ENCODE data around the gene MED26. TPM values are rescaled to one million over a fixed set of nuclear protein-coding genes. Genes with fewer than 3 reads are reported as not detected.

The MED26 gene
- total and polyA plus RNA-seq, 2 experiments from 2014 or later, result 6.6 to 7.8 TPM

DNA sequence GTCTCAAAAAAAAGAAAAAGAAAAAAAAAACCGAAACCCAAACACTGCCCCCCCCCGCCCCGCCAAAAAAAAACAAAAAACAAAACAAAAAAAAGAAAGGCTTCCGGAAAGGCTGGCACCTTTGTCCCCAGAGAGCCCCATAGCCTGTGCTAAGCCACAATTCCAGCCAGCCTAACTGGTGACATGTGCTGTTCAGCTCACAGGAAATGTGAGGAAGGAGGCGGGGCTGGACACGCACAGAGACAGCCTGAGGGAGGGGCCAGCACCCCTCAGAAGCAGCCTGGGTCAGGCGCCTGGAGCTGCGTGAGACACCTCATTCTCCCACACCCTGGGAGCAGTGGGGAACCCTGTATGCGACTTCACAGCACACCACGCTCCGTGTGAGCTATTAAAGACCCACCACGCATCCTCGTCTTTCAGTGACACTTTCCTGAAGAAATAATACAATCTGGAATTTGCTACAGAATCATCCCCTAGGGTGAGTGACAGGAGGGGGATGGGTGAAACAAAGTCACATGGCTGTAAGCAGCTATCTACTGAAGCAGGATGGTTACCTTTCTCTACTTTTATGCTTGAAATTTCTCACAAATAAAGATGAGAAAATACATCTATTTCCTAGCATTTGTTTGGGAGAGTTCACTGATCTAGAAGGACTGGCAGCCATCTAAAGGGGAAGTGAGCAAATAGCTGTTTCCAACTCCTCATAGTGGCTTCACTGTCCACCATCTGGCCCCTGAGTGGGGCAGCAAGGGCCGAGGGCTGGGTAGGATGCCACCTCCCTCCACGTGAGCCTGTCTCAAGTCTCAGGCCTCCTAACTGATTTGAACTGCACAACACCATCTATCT, 43.5 kb downstream of the MED26 start:
- Histone ChIP-seq H3K4me1 (ENCODE audit: insufficient read depth) (peaks cover 35% of the 10 kb centered on the region), H4K20me1 (ENCODE audit: insufficient read depth, poor library complexity, severe bottlenecking) (peaks cover 95% of the 10 kb centered on the region), H3K9me2 (replicated peaks; ENCODE audit: insufficient read depth) (no peaks in the 10 kb centered on the region), H3K79me2 (peaks cover 96% of the 10 kb centered on the region), H3K4me2 (peak overlapping the region; percentile 45), H3K27ac (peak overlapping the region; percentile 66), H3K9me3 (ENCODE audit: low read depth) (no peaks in the 10 kb centered on the region), H3K27me3 (no peaks in the 10 kb centered on the region), H3K36me3 (replicated peaks; ENCODE audit: insufficient read depth, low read depth) (no peaks in the 10 kb centered on the region), H2AFZ (no peak overlapping the region), H3K4me3 (no peak overlapping the region)
- no peak for TF ChIP-seq EZH2phosphoT487 (IDR thresholded peaks at IDR 0.05; ENCODE audit: low read depth, severe bottlenecking, unreplicated experiment)
- TF ChIP-seq, protein P1, sequence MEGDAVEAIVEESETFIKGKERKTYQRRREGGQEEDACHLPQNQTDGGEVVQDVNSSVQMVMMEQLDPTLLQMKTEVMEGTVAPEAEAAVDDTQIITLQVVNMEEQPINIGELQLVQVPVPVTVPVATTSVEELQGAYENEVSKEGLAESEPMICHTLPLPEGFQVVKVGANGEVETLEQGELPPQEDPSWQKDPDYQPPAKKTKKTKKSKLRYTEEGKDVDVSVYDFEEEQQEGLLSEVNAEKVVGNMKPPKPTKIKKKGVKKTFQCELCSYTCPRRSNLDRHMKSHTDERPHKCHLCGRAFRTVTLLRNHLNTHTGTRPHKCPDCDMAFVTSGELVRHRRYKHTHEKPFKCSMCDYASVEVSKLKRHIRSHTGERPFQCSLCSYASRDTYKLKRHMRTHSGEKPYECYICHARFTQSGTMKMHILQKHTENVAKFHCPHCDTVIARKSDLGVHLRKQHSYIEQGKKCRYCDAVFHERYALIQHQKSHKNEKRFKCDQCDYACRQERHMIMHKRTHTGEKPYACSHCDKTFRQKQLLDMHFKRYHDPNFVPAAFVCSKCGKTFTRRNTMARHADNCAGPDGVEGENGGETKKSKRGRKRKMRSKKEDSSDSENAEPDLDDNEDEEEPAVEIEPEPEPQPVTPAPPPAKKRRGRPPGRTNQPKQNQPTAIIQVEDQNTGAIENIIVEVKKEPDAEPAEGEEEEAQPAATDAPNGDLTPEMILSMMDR (IDR thresholded peaks at IDR 0.05; ENCODE audit: poor library complexity), result no peak
- no peak for TF ChIP-seq EZH2 (IDR thresholded peaks at IDR 0.05; ENCODE audit: borderline replicate concordance)
- peak; percentile 91 for DNase-seq (ENCODE audit: low spot score)
- 19% methylated on average over 12 of the region's 15 CpGs for WGBS (ENCODE audit: low lambda C conversion rate, missing lambda C conversion rate)

- H3K27ac ChIP-seq, result no peak overlapping the region
- no peaks in the 10 kb centered on the region for H3K36me3 ChIP-seq (replicated peaks; ENCODE audit: insufficient read depth, low read depth)
- H2AFZ ChIP-seq, result no peak overlapping the region
- no peak overlapping the region for H3K4me3 ChIP-seq
- peaks cover 25% of the 10 kb centered on the region for H3K4me1 ChIP-seq (ENCODE audit: insufficient read depth)
- DNase-seq (ENCODE audit: low spot score), result no peak
- peaks cover 87% of the 10 kb centered on the region for H4K20me1 ChIP-seq (ENCODE audit: insufficient read depth, poor library complexity, severe bottlenecking)
- H3K27me3 ChIP-seq, result no peaks in the 10 kb centered on the region
- no peaks in the 10 kb centered on the region for H3K9me3 ChIP-seq (ENCODE audit: low read depth)
- H3K9me2 ChIP-seq (replicated peaks; ENCODE audit: insufficient read depth), result no peaks in the 10 kb centered on the region
- TF ChIP-seq, protein P1 (IDR thresholded peaks at IDR 0.05; ENCODE audit: poor library complexity), result no peak
- TF ChIP-seq EZH2 (IDR thresholded peaks at IDR 0.05; ENCODE audit: borderline replicate concordance) (no peak), EZH2phosphoT487 (IDR thresholded peaks at IDR 0.05; ENCODE audit: low read depth, severe bottlenecking, unreplicated experiment) (no peak)
- H3K79me2 ChIP-seq, result peaks cover 96% of the 10 kb centered on the region
- H3K4me2 ChIP-seq, result no peak overlapping the region
- WGBS (ENCODE audit: low lambda C conversion rate, missing lambda C conversion rate), result 88% methylated on average over 10 of the region's 10 CpGs
Measured at GRCh38 chr19:16582486-16583261, 45.3 kb downstream of the MED26 start.

DNA sequence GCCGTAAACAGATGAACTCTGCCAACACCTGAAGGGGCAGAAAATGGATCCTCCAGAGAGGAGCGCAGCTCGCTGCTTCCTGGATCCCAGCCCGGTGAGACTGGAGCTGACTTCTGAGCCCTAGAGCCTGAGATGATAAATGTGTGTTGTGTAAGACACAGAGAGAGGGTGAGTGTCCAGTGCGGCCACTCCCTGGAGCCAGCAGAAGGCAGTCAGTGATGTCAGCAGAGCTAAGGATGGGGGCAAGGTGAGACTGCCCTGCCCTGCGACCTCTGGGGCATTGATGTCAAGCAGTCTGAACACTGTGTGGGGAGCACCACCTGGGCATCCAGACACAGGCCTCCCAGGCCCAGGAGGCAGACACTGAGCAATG, 46.0 kb downstream of the MED26 start:
- 93% methylated on average over 6 of the region's 6 CpGs for WGBS (ENCODE audit: low lambda C conversion rate, missing lambda C conversion rate)

More for the DNA sequence above, 46.0 kb downstream of the MED26 start:
- Histone ChIP-seq H2AFZ (no peak overlapping the region), H3K9me2 (replicated peaks; ENCODE audit: insufficient read depth) (no peaks in the 10 kb centered on the region), H3K36me3 (replicated peaks; ENCODE audit: insufficient read depth, low read depth) (no peaks in the 10 kb centered on the region), H3K27ac (peak overlapping the region; percentile 62), H3K4me1 (ENCODE audit: insufficient read depth) (peaks cover 18% of the 10 kb centered on the region), H3K4me3 (no peak overlapping the region), H3K4me2 (no peak overlapping the region), H3K79me2 (peaks cover 96% of the 10 kb centered on the region), H4K20me1 (ENCODE audit: insufficient read depth, poor library complexity, severe bottlenecking) (peaks cover 83% of the 10 kb centered on the region), H3K27me3 (no peaks in the 10 kb centered on the region), H3K9me3 (ENCODE audit: low read depth) (no peaks in the 10 kb centered on the region)
- TF ChIP-seq EZH2phosphoT487 (IDR thresholded peaks at IDR 0.05; ENCODE audit: low read depth, severe bottlenecking, unreplicated experiment), result no peak
- TF ChIP-seq, protein P1 (IDR thresholded peaks at IDR 0.05; ENCODE audit: poor library complexity), result no peak
- TF ChIP-seq EZH2 (IDR thresholded peaks at IDR 0.05; ENCODE audit: borderline replicate concordance), result no peak
- DNase-seq (ENCODE audit: low spot score), result no peak

All from hepatocyte (in vitro differentiated cells).